Mammary epithelial cell (primary cell): ENCODE data around the gene DUSP22.

Experiments
- CTCF ChIP-seq, 2 donors: IDR thresholded peaks in 1 of 2; conservative IDR thresholded peaks in 1 of 2; 2 replicates each; pipeline ENCODE4 v1.5.1; 2011 to 2012; ENCODE audit warnings: inconsistent platforms in 2 of 2, low read length in 2 of 2, mild to moderate bottlenecking in 2 of 2, control low read depth in 1 of 2, low read depth in 1 of 2; ENCODE audit not compliant: insufficient read depth in 1 of 2; ENCODE audit errors: extremely low read depth in 1 of 2
- EZH2 ChIP-seq: IDR thresholded peaks from 2 replicates; pipeline ENCODE4 v1.6.1; 2012; ENCODE audit warnings: low read length, inconsistent platforms, borderline replicate concordance

DNA sequence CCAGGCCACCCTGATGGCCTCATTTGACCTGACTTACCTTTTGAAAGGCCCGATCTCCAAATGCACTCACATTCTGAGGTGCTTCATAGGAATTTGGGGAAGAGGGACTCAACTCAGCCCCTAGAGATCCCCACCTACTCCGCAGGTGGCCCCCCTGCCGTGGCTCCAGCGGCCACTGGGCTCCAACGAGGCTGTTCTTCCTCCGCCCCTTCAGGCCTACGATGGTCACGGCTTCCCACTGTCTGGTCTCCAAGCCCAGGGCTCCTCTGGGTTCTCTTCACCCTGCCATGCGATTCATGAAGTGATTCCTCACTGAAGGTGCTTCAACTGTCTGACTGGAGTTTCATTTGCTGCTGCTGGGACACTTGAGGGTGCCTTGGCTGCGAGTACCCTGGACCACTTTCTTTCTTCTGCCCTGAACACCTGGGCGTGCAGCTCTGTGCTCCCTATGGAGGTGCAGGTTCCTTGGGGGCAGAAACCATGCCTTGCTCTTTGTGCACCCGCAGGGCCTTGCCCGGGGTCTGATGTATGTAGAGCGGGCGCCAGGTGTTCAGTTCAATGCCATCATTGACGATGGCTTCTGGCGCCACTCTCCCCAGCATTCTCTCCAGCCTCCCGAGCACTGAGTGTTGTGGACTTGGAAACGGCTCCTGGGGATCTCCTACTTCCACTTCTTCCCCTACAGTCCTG lies 10.0 kb upstream of the DUSP22 start:
- no peak for TF ChIP-seq CTCF (conservative IDR thresholded peaks at IDR 0.05 in 1 of 2, IDR thresholded peaks at IDR 0.05 in 1 of 2; ENCODE audit: extremely low read depth in 1 of 2, insufficient read depth in 1 of 2, low read depth in 1 of 2, low read length in 2 of 2)
- no peak for TF ChIP-seq EZH2
